GM18526 (cell line): ENCODE data around the gene INPP5A.

Source experiments
- POLR2A ChIP-seq: IDR thresholded peaks from 3 replicates; pipeline ENCODE4 v1.6.1; 2011; ENCODE audit not compliant: insufficient read length; ENCODE audit errors: extremely low read depth

INPP5A gene

DNA sequence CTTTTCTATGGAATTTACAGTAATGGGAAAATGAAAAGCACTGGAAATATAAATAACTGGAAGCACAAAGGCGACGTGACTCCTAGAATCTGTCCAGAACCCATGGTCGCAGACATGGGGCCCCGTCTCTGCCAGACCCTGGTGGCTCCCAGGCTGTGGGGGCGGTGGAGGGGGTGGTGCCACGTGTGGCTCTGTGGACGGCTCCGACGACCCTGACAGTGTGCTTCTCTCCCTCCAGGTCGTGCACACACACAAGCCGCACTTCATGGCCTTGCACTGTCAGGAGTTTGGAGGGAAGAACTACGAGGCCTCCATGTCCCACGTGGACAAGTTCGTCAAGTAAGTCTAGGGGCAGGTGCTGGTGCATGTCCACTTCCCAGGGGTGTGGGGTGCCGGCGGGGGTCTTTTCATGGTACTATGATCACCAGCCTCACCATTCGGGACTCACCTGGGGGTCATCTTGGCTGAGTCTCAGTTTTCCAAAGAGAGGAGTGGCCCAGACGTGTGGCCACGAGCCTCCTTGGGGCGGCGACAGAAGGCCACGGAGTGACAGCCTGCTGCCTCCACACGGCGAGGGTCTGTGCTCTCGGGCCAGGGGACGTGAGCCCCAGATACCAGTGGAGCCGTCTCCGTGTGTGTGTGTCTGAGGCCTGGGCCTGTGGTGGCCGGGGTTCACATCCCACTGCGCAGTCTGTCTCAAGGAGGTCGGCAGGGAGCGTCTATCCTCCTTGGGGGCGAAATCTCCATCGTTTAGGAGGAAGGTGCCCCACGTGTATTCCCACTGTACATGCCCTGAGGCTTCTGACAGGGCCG lies 108.2 kb downstream of the INPP5A start:
- TF ChIP-seq POLR2A, result no peak

DNA sequence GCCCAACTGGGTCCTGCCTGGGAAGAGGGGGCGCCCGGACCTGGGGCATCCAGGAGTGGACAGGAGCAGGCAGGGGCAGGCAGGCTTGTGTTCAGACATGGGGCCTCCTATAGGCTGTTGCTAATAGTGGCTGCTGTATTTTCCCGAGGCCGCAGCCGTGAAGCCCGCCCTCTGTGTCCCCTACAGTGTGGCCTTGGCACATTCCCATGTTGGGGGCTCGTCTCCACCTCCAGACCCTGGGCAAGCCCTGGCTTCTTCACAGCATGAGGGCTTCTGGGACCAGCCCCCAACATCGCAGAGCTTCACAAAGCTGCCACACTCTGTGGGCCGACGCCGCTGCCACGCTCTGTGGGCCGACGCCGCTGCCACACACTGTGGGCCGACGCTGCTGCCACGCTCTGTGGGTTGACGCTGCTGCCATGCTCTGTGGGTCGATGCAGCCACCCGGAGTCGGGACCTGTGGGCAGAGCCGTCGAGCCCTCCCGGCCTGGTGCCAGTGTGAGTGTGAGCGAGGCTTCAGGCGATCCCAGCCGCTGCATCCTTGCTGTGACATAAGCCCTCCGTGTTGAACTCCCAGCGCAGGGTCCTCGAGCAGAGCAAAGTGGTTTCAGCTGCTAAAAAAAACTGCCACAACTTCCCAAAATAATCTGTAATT lies 109.0 kb downstream of the INPP5A start:
- no peak for TF ChIP-seq POLR2A

DNA sequence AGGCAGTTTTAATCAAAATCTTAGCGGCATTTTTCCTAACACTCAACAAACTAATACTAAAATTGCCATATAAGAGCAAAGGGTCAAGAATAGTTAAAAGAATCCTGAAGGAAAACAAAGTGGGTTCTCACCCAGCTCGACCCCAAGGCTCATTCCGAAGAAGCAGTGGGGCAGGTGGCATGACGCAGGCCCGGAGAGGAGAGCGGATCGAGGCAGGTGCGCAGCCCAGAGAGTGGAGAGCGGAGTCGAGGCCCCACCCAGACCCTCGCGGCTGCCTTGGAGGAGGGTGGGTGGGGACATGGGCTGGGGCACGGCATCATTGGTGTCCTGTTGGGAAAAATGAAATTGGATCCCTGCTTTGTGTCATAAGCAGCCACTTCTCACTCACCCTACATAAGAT lies 109.8 kb downstream of the INPP5A start:
- no peak for TF ChIP-seq POLR2A

DNA sequence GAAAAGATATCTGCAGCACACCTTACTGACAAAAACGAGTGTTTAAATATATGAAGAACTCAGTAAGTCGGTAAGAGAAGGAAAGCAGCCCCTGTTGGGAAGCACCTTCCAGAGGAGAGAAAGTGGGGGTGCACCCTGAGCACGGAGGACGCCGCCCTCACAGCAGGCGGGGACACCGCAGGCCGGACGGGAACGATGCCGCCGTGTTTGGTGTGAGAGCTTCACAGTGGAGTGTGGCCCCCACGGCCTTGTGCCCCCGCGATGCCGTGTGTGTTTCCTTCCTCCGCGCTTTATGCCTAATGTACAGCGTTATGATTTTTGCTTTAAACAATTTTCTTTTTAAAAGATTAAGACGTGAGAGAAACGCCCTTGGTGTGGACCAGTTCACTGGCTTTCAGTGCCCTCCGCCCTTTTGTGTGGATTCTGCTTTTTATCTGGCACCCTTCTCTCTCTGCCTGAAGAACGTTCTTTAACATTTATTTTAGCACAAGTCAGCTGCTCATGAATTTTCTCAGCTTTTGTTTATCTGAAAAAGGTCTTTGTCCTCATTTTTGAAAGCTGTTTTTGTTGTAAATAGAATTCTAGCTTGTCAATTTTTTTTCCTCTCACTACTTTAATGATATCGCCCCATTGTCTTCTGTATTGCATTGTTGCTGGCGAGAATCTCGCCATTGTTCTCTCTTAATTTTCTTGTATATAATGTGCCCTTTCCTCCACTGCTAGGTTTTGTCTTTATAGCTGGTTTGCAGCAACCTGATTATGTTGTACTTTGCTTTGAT lies 110.7 kb downstream of the INPP5A start:
- TF ChIP-seq POLR2A, result no peak

DNA sequence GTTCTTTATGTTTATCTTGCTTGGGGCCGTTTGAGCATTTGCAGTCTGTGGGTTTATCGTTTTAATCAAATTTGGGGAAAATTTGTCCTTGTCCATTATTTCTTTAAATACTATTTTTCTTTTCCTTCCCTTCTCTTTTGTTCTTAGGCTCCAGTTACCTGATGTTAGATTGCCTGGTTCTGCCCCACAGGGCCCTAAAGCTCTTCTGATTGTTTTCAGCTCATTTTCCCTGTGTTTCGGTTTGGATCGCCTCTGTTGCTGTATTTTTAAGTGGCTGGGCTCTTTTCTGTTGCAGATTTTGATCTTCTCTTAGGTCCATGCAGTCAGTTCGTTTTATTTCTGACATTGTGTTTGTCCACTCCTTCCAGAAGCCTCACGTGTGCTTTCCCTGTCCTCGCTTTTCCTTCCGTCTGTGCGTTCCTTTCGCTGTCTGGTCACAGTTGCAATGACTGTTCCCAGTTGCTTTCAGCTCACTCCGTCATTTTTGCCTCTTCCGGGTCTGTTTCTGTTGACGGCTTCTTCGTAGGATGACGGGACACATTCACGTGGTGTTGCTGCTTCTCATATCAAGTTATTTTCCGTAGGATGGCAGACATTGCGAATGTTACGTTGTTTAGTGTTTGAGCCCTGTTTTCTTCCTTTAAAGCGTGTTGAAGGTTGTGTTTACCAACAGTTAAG lies 111.4 kb downstream of the INPP5A start:
- no peak for TF ChIP-seq POLR2A

DNA sequence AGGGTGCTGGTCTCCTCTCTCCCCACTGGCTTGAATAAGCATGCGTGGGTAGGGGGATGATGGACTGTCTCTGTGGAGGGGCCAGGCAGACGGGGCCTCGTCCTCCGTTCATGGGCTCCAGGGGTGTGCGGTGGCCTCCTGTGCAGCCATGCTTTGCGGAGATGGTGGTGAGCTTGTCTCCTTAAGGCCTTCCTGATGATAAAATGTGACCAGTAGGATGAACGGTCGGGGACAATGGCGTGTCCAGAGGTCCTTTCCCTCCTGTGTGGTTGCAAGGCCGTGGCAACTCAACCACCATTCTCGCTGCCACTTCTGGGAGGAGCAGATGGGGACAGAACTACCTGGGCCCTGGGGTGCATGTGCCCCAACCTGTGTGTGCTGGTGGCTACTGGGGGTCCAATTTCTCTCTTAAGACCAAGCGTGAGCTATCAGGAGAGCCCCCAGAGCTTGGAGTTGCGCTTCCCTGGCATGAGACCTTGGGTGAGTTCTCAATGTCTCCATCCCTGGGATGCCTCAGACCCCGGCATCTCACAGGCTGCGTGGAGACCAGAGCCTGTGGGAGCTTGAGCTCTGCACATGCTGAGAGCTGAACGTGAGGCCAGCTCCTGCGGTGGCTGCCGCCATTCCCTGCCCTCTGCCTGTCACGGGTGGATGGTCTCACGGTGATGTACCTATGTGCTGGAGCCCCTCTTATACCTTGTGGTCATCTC lies 112.2 kb downstream of the INPP5A start:
- TF ChIP-seq POLR2A, result no peak

DNA sequence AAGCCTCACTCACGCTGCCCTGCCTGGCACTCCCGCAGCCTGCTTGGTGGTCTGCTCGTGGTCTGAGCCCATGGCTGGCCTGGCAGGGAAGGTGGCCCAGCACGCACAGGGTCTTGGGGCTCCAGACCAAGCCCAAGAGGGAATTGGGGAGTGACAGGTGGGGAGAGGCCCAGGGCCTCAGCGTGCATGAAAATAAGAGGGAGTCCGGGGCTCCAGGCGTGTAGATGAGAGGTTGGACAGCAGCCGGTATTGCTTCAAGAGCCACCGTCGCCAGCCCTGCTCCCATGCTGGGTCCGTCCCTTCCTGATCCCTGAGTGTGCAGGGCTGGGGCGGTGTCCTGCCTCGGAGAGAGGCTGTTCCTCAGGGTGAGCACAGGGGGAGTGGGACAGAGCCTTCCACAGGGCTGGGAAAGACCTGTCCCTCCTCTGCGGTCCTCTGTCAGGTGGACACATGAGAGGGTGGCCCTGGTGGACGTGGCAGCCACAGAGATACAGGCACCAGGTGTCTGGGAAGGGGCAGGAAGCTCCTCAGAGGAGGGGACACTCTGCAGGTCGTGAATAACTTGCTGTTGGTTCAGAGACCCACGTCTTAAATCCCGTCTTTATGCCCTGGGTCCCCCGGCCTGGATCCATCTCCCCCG lies 113.1 kb downstream of the INPP5A start:
- no peak for TF ChIP-seq POLR2A

DNA sequence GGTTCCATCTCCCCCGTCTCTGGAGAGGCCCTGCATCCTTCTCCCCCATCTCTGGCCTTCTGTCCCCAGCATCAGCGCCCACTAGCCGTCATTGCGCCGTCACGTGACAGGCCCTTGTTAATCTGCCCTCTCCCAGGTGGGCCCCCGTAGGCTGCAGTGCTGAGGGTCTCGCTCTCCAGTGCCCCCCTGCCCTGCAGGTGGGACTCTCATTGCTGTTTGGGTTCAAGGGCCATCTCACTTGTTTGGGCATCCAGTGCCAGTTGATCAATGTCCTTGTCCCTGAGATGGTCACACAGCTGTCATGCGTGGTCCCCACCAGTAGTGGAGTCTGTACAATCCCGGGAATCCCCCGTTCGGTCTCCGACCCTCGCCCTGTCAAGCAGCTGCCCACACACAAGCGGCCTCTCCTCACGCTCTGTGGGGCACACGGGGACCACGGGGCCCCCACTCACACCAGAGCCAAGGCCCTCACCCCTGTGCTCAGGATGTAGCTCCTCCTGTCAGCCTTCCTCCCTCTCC lies 114.0 kb downstream of the INPP5A start:
- TF ChIP-seq POLR2A, result no peak

DNA sequence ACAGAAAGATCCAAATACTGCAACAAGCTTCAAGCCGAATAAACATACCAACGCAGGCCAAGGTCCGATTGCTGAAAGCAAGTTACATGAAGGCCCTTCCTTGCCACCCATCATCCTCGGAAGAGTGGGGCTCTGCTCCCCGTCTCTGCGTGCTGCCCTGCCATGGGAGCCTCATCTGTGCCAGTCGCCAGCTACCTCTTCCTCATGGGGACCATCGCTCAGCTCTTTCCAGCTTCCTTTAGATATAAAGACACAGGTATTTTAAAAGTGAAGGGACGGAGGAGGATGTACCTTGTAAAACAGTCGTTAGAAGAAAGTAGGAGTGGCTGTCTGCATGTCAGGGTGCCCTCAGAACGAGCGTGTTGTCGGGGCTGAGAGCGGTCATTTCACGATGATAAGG lies 114.9 kb downstream of the INPP5A start:
- TF ChIP-seq POLR2A, result no peak

DNA sequence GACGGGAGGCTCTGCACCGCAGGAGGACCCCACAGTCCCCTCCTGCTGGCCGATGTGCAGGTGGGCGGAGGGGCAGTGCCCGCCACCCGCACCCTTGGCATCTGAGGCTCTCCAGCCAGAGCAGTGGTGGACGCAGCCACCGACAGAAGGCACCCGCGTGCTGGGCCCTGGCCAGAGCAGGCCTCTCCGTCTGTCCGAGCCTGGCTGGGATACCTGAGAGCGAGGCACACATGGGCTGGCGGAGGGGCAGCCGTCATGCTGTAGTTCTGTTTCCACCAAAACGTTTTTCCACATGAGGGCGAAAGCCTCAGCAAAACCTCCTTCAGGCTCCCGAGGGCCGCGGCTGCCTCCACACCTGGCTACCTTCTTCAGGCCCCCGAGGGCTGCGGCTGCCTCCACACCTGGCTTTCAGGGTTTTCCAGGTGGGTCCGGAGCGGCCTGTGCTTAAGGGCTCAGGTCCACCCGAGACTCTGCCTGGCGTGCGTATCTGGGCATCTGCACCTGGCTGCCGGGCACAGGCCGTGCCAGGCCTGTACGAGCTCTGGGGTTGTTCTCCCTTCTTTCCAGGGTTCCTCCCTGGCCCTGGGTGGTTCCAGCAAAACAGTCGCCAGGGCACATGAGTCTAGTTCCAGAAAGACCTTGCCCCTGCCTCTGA lies 115.5 kb downstream of the INPP5A start:
- TF ChIP-seq POLR2A, result no peak

DNA sequence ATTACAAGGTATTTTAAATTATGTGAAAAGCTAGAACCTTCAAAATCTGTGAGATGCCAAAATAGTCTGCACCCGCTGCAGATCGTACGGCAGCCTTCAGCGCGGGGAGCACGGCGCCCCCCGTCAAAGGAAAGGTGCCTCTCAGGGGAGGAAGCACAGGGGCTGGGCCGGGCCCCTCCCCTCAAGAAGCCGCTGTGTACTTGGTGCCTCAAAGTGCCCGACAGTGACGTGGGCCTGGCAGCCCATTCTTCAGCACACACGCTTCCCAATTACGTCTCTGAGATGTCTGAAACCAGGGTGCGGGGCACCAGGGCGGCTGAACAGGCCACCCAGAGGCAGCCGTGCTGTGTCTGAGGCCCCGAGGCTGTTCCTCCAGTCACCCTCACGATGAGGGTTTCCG lies 116.1 kb downstream of the INPP5A start:
- TF ChIP-seq POLR2A, result no peak

DNA sequence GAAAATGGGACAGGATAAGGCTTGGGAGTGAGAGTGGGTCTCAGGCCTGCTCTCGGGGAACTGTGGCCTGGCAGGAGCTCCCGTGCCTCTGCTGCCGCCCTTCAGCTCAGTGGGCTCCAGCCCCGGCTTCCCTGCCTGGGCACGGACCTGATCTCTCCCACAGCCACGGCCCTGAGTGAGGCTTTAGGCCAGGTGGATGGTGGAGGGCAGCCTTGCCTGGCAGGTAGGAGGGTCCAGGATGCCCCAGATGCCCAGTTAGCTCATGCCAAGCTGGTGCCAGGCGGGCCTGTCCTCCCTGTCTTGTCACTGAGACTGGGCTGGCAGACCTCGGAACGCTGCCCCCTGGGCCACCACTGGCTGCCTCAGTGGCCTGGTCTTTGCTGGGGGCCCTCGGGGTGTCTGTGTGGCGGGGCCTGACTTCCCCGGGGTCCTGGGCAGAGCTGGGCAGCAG lies 116.6 kb downstream of the INPP5A start:
- TF ChIP-seq POLR2A, result no peak
